Fibroblast of the aortic adventitia (primary cell): ENCODE data around the gene BIRC3. TPM values are rescaled to one million over a fixed set of nuclear protein-coding genes. Genes with fewer than 3 reads are reported as not detected.
"Not testable (repeated sequence)": the region's sequence is repeated elsewhere in the genome, so short reads cannot be mapped to it uniquely, and the experiment has no call there.

Source experiments
- DNase-seq: peaks from one replicate; pipeline ENCODE4 v3.0.0-alpha.2; 2010; ENCODE audit warnings: low read depth
- H3K4me3 ChIP-seq: 2 replicates; pipeline ENCODE4 v1.5.1; 2011; ENCODE audit warnings: low read depth, mild to moderate bottlenecking, control low read depth, low read length, moderate library complexity
- CTCF ChIP-seq: IDR thresholded peaks from 2 replicates; pipeline ENCODE4 v1.5.1; 2011; ENCODE audit warnings: mild to moderate bottlenecking, low read length, control low read depth, inconsistent platforms; ENCODE audit not compliant: insufficient read depth
- total RNA-seq: library from RNA; depleted of rRNA; stranded (reverse); fragments of >200 nt; gene quantifications from 2 replicates; pipeline ENCODE4 v1.2.3, GENCODE V29; 2012; ENCODE audit warnings: low replicate concordance

BIRC3 gene
- total RNA-seq, 1 donor, result 2.4 TPM

- DNase-seq, result no peak
- no peak overlapping the region for H3K4me3 ChIP-seq
- no peak for TF ChIP-seq CTCF
Observed at GRCh38 chr11:102338479-102339010, 21.3 kb downstream of the BIRC3 start.

GRCh38 chr11:102341311-102341710 lies 24.0 kb downstream of the BIRC3 start:
- not testable (repeated sequence) for DNase-seq, H3K4me3 ChIP-seq

GRCh38 chr11:102341844-102342318 lies 24.6 kb downstream of the BIRC3 start:
- DNase-seq, result peak; percentile 88
- TF ChIP-seq CTCF, result peak; percentile 78
- no peak overlapping the region for H3K4me3 ChIP-seq

GRCh38 chr11:102343809-102344208 lies 26.5 kb downstream of the BIRC3 start:
- TF ChIP-seq CTCF, result no peak
- no peak overlapping the region for H3K4me3 ChIP-seq
- DNase-seq, result peak; percentile 35

GRCh38 chr11:102345904-102346303 lies 28.6 kb downstream of the BIRC3 start:
- no peak for TF ChIP-seq CTCF
- DNase-seq, result peak; percentile 37
- peak overlapping the region; percentile 87 for H3K4me3 ChIP-seq

GRCh38 chr11:102346456-102346747 lies 29.1 kb downstream of the BIRC3 start:
- peak overlapping the region; percentile 87 for H3K4me3 ChIP-seq
- no peak for TF ChIP-seq CTCF
- no peak for DNase-seq

- H3K4me3 ChIP-seq, result peak within 1 kb of the TSS; percentile 87
- peak; percentile 87 for DNase-seq
- TF ChIP-seq CTCF, result peak; percentile 73
Observed at GRCh38 chr11:102346748-102347461, 29.6 kb downstream of the BIRC3 start, which contains the start of gene BIRC2. Gene BIRC2 (plus strand): TSS chr11:102347214. CDS start chr11:102349855, 2,641 bp downstream.
